ENCODE results near the gene RBMS1.

RBMS1 gene

GRCh38 chr2:160328811-160329527 is 164.6 kb downstream of the RBMS1 start:
- CTCF ChIA-PET, result interaction anchor here (0.8 to 13.2 kb wide), 3 partner anchors 8 to 666 kb away, joined by 3 to 165 read pairs (median 4); no protein-coding TSS in a partner anchor
- no peak for DNase-seq (ENCODE audit: low read depth, low spot score)
- no peak overlapping the region for H3K4me3 ChIP-seq (ENCODE audit: low read depth, low read length)
- TF ChIP-seq CTCF (IDR thresholded peaks at IDR 0.05; ENCODE audit: insufficient read depth, low read length, missing control alignments), result no peak
- POLR2A ChIA-PET, result no interaction called here

GRCh38 chr2:160326786-160327185 is 166.8 kb downstream of the RBMS1 start:
- CTCF ChIA-PET, result interaction anchor here (0.6 kb wide), 1 partner anchor 25 kb away, joined by 3 read pairs; no protein-coding TSS in a partner anchor
- no peak for TF ChIP-seq CTCF (IDR thresholded peaks at IDR 0.05; ENCODE audit: insufficient read depth, low read length, missing control alignments)
- POLR2A ChIA-PET, result no interaction called here

DNA sequence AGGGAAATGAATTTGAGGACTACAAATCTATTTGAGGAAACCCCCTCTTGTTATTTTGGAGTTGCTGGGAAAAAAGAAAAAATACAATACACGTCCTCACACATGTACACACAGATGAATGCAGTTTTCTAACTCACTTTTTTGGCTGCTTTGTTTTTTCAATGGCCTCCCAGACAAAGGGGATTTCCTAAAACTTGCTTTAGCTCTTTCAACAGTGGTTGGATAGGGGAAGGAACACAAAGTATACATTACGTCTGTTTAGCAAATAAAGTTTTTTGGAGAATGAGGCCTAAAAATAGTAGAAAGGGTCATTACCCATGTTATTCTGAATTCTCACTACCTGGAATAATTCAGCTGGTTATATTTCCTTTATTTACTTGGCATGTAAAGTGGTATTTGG is 168.2 kb downstream of the RBMS1 start:
- no peak overlapping the region for H3K4me3 ChIP-seq (ENCODE audit: low read depth, low read length)
- ChIA-PET CTCF (interaction anchor here (1.0 to 9.9 kb wide), 10 partner anchors 10 to 738 kb away, joined by 3 to 165 read pairs (median 18); no protein-coding TSS in a partner anchor), POLR2A (no interaction called here)
- no peak for TF ChIP-seq CTCF (IDR thresholded peaks at IDR 0.05; ENCODE audit: insufficient read depth, low read length, missing control alignments)
- no peak for DNase-seq (ENCODE audit: low read depth, low spot score)

More at GRCh38 chr2:160326786-160327185, 166.8 kb downstream of the RBMS1 start:
- H3K4me3 ChIP-seq (ENCODE audit: low read depth, low read length), result no peak overlapping the region
- no peak for DNase-seq (ENCODE audit: low read depth, low spot score)

- DNase-seq (ENCODE audit: low read depth, low spot score), result no peak
- TF ChIP-seq CTCF (IDR thresholded peaks at IDR 0.05; ENCODE audit: insufficient read depth, low read length, missing control alignments), result no peak
- ChIA-PET POLR2A (no interaction called here), CTCF (interaction anchor here (0.6 to 9.9 kb wide), 22 partner anchors 11 to 739 kb away, joined by 3 to 165 read pairs (median 6); no protein-coding TSS in a partner anchor)
- no peak overlapping the region for H3K4me3 ChIP-seq (ENCODE audit: low read depth, low read length)
These were observed 168.7 kb downstream of the RBMS1 start for GRCh38 chr2:160324917-160325316.

- DNase-seq (ENCODE audit: low read depth, low spot score), result no peak
- POLR2A ChIA-PET, result no interaction called here
- CTCF ChIA-PET, result interaction anchor here (0.6 to 9.9 kb wide), 38 partner anchors 10 to 739 kb away, joined by 3 to 165 read pairs (median 4); no protein-coding TSS in a partner anchor
- no peak overlapping the region for H3K4me3 ChIP-seq (ENCODE audit: low read depth, low read length)
- peak; percentile 62 for TF ChIP-seq CTCF (IDR thresholded peaks at IDR 0.05; ENCODE audit: insufficient read depth, low read length, missing control alignments)
These were observed 169.3 kb downstream of the RBMS1 start for GRCh38 chr2:160324161-160324800.

GRCh38 chr2:160322320-160322719 is 171.3 kb downstream of the RBMS1 start:
- no peak overlapping the region for H3K4me3 ChIP-seq (ENCODE audit: low read depth, low read length)
- no peak for DNase-seq (ENCODE audit: low read depth, low spot score)
- ChIA-PET CTCF (interaction anchor here (0.9 to 9.9 kb wide), 12 partner anchors 8 to 672 kb away, joined by 3 to 165 read pairs (median 13); no protein-coding TSS in a partner anchor), POLR2A (interaction anchor here (0.6 kb wide), 1 partner anchor 52 kb away, joined by 6 read pairs; no protein-coding TSS in a partner anchor)
- TF ChIP-seq CTCF (IDR thresholded peaks at IDR 0.05; ENCODE audit: insufficient read depth, low read length, missing control alignments), result no peak

Data from AG04449 (cell line).